SU-DHL-6 (cell line): ENCODE measurements around the gene RNF7.

Source experiments
- H2AFZ ChIP-seq: fragments of 200-600 bp; sonication (generic); 2 replicates; pipeline ENCODE4 v1.6.1; 2014; ENCODE audit warnings: low read depth, mild to moderate bottlenecking, moderate library complexity, mixed read lengths, antibody characterized with exemption, low read length; ENCODE audit not compliant: severe bottlenecking
- H3F3A ChIP-seq: fragments of 200-600 bp; shearing (Covaris generic); 2 replicates; pipeline ENCODE4 v1.6.0; 2016; ENCODE audit warnings: antibody characterized with exemption, mild to moderate bottlenecking; ENCODE audit not compliant: insufficient read depth
- H3K27ac ChIP-seq: fragments of 200-600 bp; sonication (generic); 2 replicates; pipeline ENCODE4 v1.5.1; 2016; ENCODE audit warnings: low read depth, mild to moderate bottlenecking, low read length, moderate library complexity, mixed read lengths
- H3K27me3 ChIP-seq: fragments of 200-600 bp; sonication (generic), shearing (Covaris generic); 2 replicates; pipeline ENCODE4 v1.6.0; 2014; ENCODE audit warnings: mild to moderate bottlenecking, low read length
- H3K36me3 ChIP-seq: fragments of 200-600 bp; sonication (generic); 2 replicates; pipeline ENCODE4 v1.6.1; 2014; ENCODE audit warnings: mild to moderate bottlenecking, low read length, mixed read lengths
- H3K4me2 ChIP-seq: fragments of 300-600, 200-600 bp; shearing (Covaris generic), sonication (generic); 2 replicates; pipeline ENCODE4 v1.6.0; 2014; ENCODE audit warnings: low read length, low read depth, mild to moderate bottlenecking; ENCODE audit not compliant: poor library complexity, severe bottlenecking
- H3K4me3 ChIP-seq: fragments of 200-600 bp; sonication (generic); 2 replicates; pipeline ENCODE4 v1.5.1; 2014; ENCODE audit warnings: antibody characterized with exemption, low read length, mild to moderate bottlenecking, mixed read lengths; ENCODE audit not compliant: insufficient read depth, poor library complexity, severe bottlenecking
- H3K79me2 ChIP-seq: fragments of 200-600 bp; sonication (generic); 2 replicates; pipeline ENCODE4 v1.6.1; 2014; ENCODE audit warnings: mild to moderate bottlenecking, low read length, moderate library complexity; ENCODE audit not compliant: insufficient read depth
- H3K9ac ChIP-seq: fragments of 200-600 bp; sonication (generic); 2 replicates; pipeline ENCODE4 v1.7.0; 2014; ENCODE audit warnings: mild to moderate bottlenecking, low read length
- H3K9me2 ChIP-seq: fragments of 200-600 bp; sonication (generic); replicated peaks from 2 replicates; pipeline ENCODE4 v1.6.1; 2014; ENCODE audit warnings: low read length; ENCODE audit not compliant: insufficient read depth
- H3K9me3 ChIP-seq: fragments of 200-600 bp; sonication (generic); 2 replicates; pipeline ENCODE4 v1.6.1; 2014; ENCODE audit warnings: low read length, mixed read lengths; ENCODE audit not compliant: insufficient read depth
- H4K20me1 ChIP-seq: fragments of 200-600 bp; sonication (generic); 2 replicates; pipeline ENCODE4 v1.6.1; 2014; ENCODE audit warnings: low read depth, mild to moderate bottlenecking, antibody characterized with exemption, low read length, moderate library complexity, mixed read lengths
- CTCF ChIP-seq: fragments of 200-600 bp; sonication (generic); IDR thresholded peaks from one replicate; pipeline ENCODE4 v1.5.1; 2017; ENCODE audit warnings: antibody characterized with exemption, mild to moderate bottlenecking, low read length, moderate library complexity; ENCODE audit not compliant: insufficient read depth, poor library complexity, severe bottlenecking
- EZH2phosphoT487 ChIP-seq: fragments of 200-600 bp; sonication (generic), shearing (Covaris generic); conservative IDR thresholded peaks from 2 replicates; pipeline ENCODE4 v1.6.1; 2018; ENCODE audit warnings: mild to moderate bottlenecking, antibody characterized with exemption, low read length, moderate library complexity, mixed read lengths

Gene RNF7

GRCh38 chr3:141767066-141767465 is 29.0 kb downstream of the RNF7 start:
- TF ChIP-seq EZH2phosphoT487 = no peak
- TF ChIP-seq CTCF = no peak
- no peaks in the 10 kb centered on the region for H3K36me3 ChIP-seq
- H3K4me3 ChIP-seq = no peak overlapping the region
- H2AFZ ChIP-seq = no peak overlapping the region
- no peaks in the 10 kb centered on the region for H3K27me3 ChIP-seq
- H3K9ac ChIP-seq = no peak overlapping the region
- H4K20me1 ChIP-seq = no peaks in the 10 kb centered on the region
- no peaks in the 10 kb centered on the region for H3K9me3 ChIP-seq
- H3K79me2 ChIP-seq = no peaks in the 10 kb centered on the region
- no peaks in the 10 kb centered on the region for H3K9me2 ChIP-seq
- no peaks in the 10 kb centered on the region for H3F3A ChIP-seq
- H3K27ac ChIP-seq = no peak overlapping the region
- H3K4me2 ChIP-seq = no peak overlapping the region

- no peak overlapping the region for H3K27ac ChIP-seq
- no peaks in the 10 kb centered on the region for H3F3A ChIP-seq
- no peaks in the 10 kb centered on the region for H4K20me1 ChIP-seq
- no peaks in the 10 kb centered on the region for H3K36me3 ChIP-seq
- no peaks in the 10 kb centered on the region for H3K9me2 ChIP-seq
- no peaks in the 10 kb centered on the region for H3K79me2 ChIP-seq
- H3K9ac ChIP-seq = no peak overlapping the region
- no peak overlapping the region for H3K4me3 ChIP-seq
- H3K9me3 ChIP-seq = no peaks in the 10 kb centered on the region
- no peaks in the 10 kb centered on the region for H3K27me3 ChIP-seq
- TF ChIP-seq EZH2phosphoT487 (no peak), CTCF (no peak)
- no peak overlapping the region for H2AFZ ChIP-seq
- H3K4me2 ChIP-seq = no peak overlapping the region
Observed at GRCh38 chr3:141769221-141769894, 31.3 kb downstream of the RNF7 start.

GRCh38 chr3:141773676-141774075 is 35.6 kb downstream of the RNF7 start:
- no peak for TF ChIP-seq EZH2phosphoT487
- no peak for TF ChIP-seq CTCF
- no peaks in the 10 kb centered on the region for H3K9me2 ChIP-seq

More at GRCh38 chr3:141773676-141774075, 35.6 kb downstream of the RNF7 start:
- no peak overlapping the region for H3K4me2 ChIP-seq
- no peak overlapping the region for H3K4me3 ChIP-seq
- H3K27ac ChIP-seq = no peak overlapping the region
- no peak overlapping the region for H2AFZ ChIP-seq
- H3K9me3 ChIP-seq = no peaks in the 10 kb centered on the region
- H3K9ac ChIP-seq = no peak overlapping the region
- no peaks in the 10 kb centered on the region for H3K79me2 ChIP-seq
- H3K36me3 ChIP-seq = no peaks in the 10 kb centered on the region
- H4K20me1 ChIP-seq = no peaks in the 10 kb centered on the region
- no peaks in the 10 kb centered on the region for H3F3A ChIP-seq
- H3K27me3 ChIP-seq = no peaks in the 10 kb centered on the region
